ENCODE data around the gene STRADA. TPM values are rescaled to one million over a fixed set of nuclear protein-coding genes. Genes with fewer than 3 reads are reported as not detected.

STRADA gene
- total and polyA plus RNA-seq, 10 of the 15 experiments (the other 5 are each of a cell fraction or from before 2014, with no cell fraction given): 13.3 to 54.1 (median 44.0) TPM

- intact Hi-C loops (cut with micrococcal nuclease; ENCODE audit: unreplicated experiment): no loop called here
- in situ Hi-C loops (cut with MboI): no loop called here
- ATAC-seq (no peak), FAIRE-seq (no peak), DNase-seq (ENCODE audit: low read depth, low spot score) (no peak)
- H3K4me2 ChIP-seq (ENCODE audit: control insufficient read depth, insufficient read depth): no peak overlapping the region
- ChIA-PET SMC1A (ENCODE audit: uncharacterized antibody, unreplicated experiment) (interaction anchor here (0.5 to 1.2 kb wide), 2 partner anchors 12 to 31 kb away, joined by 3 to 4 read pairs; no protein-coding TSS in a partner anchor), POLR2A (interaction anchor here (0.5 to 1.0 kb wide), 2 partner anchors 13 to 65 kb away, joined by 3 read pairs; no protein-coding TSS in a partner anchor), RAD21 (ENCODE audit: unreplicated experiment) (interaction anchor here (0.8 to 1.1 kb wide), 2 partner anchors 10 to 21 kb away, joined by 3 read pairs; partner anchors contain the start of gene CCDC47), CTCF (no interaction called here)
- no peak overlapping the region for H3K9ac ChIP-seq (ENCODE audit: control insufficient read depth, insufficient read depth, low read length)
- H3K27ac ChIP-seq (ENCODE audit: control insufficient read depth, insufficient read depth): no peak overlapping the region
- no peak overlapping the region for H2AFZ ChIP-seq (ENCODE audit: control insufficient read depth, low read depth, low read length)
- H4K20me1 ChIP-seq (ENCODE audit: control insufficient read depth, insufficient read depth): no peaks in the 10 kb centered on the region
- BruUV-seq (replicated peaks): no TSS peak
- no peak for TF ChIP-seq PBX3 (IDR thresholded peaks at IDR 0.05; ENCODE audit: insufficient replicate concordance, low read depth, low read length)
- TF ChIP-seq HDAC6 (IDR thresholded peaks at IDR 0.05; ENCODE audit: unreplicated experiment): no peak
- no peak for TF ChIP-seq SP1 (IDR thresholded peaks at IDR 0.05; ENCODE audit: low read depth, low read length)
- no peak for TF ChIP-seq CUX1 (IDR thresholded peaks at IDR 0.05; ENCODE audit: insufficient replicate concordance, low read depth, low read length)
- no peak for TF ChIP-seq MEF2A (IDR thresholded peaks at IDR 0.05; ENCODE audit: insufficient read depth, low read depth, low read length)
- TF ChIP-seq LARP7 (IDR thresholded peaks at IDR 0.05): no peak
- TF ChIP-seq ZBTB33 (IDR thresholded peaks at IDR 0.05): no peak
- TF ChIP-seq RELB (IDR thresholded peaks at IDR 0.05; ENCODE audit: low read depth): no peak
- no peaks in the 10 kb centered on the region for H3K27me3 ChIP-seq (replicated peaks in 1 of 2; ENCODE audit: control insufficient read depth in 2 of 2, insufficient read depth in 2 of 2, low read length in 1 of 2)
- H3K9me3 ChIP-seq (replicated peaks; ENCODE audit: control insufficient read depth, insufficient read depth, low read length): no peaks in the 10 kb centered on the region
- no peaks in the 10 kb centered on the region for H3K79me2 ChIP-seq (ENCODE audit: control insufficient read depth, insufficient read depth, low read length)
- peaks cover 4% of the 10 kb centered on the region; the same call in 1 of the 2 replicates for H3K4me1 ChIP-seq (ENCODE audit: control insufficient read depth, insufficient read depth, low read length)
- 96% methylated on average over 1 of the region's 1 CpG for WGBS (ENCODE audit: insufficient coverage, insufficient replicate concordance, low lambda C conversion rate, missing lambda C conversion rate)
- no peak overlapping the region for H3K4me3 ChIP-seq
- peaks cover 5 to 26% of the 10 kb centered on the region in 2 experiments for H3K36me3 ChIP-seq (ENCODE audit: control insufficient read depth in 2 of 2, insufficient read depth in 2 of 2, low read length in 1 of 2)
Measured at GRCh38 chr17:63752707-63753106, 11.1 kb upstream of the STRADA start.
